Glutamatergic neuron (in vitro differentiated cells): ENCODE results near the gene ANOS1. TPM values are rescaled to one million over a fixed set of nuclear protein-coding genes. Genes with fewer than 3 reads are reported as not detected.

Experiments used
- DNase-seq: peaks from one replicate; pipeline ENCODE4 v3.0.0; 2022
- H3K27ac Mint-ChIP-seq: one replicate; pipeline ENCODE4 v1.8.0; 2020; ENCODE audit warnings: mild to moderate bottlenecking, mixed read lengths, inconsistent platforms; ENCODE audit not compliant: unreplicated experiment
- H3K27me3 Mint-ChIP-seq: one replicate; pipeline ENCODE4 v1.8.0; 2020; ENCODE audit warnings: mild to moderate bottlenecking, moderate library complexity, mixed read lengths, inconsistent platforms; ENCODE audit not compliant: unreplicated experiment
- H3K36me3 Mint-ChIP-seq: one replicate; pipeline ENCODE4 v1.8.0; 2020; ENCODE audit warnings: mild to moderate bottlenecking, mixed read lengths, inconsistent platforms; ENCODE audit not compliant: unreplicated experiment
- H3K4me1 Mint-ChIP-seq: one replicate; pipeline ENCODE4 v1.8.0; 2020; ENCODE audit warnings: mild to moderate bottlenecking, low read depth, mixed read lengths, inconsistent platforms; ENCODE audit not compliant: unreplicated experiment
- H3K4me3 Mint-ChIP-seq: one replicate; pipeline ENCODE4 v1.8.0; 2020; ENCODE audit warnings: mild to moderate bottlenecking, mixed read lengths, inconsistent platforms; ENCODE audit not compliant: unreplicated experiment
- H3K9me3 Mint-ChIP-seq: one replicate; pipeline ENCODE4 v1.8.0; 2020; ENCODE audit warnings: mild to moderate bottlenecking, moderate library complexity, mixed read lengths, inconsistent platforms; ENCODE audit not compliant: unreplicated experiment
- total RNA-seq: library from RNA; stranded (reverse); fragmentation: NEBNext Ultra II Directional; extraction: Animal tissue kit (Norgen Biotek cat#: 25700); gene quantifications from one replicate; pipeline ENCODE4 v1.2.1, GENCODE V29; 2021; ENCODE audit not compliant: unreplicated experiment
- TF ChIP-seq, protein P1 (sequence below): fragments of 200-600 bp; sonication (generic); IDR thresholded peaks from one replicate; pipeline ENCODE4 v1.5.0; 2021; ENCODE audit not compliant: partially characterized antibody, unreplicated experiment

ANOS1 gene
- total RNA-seq, 1 donor from 2014 or later, result 1.0 TPM

DNA sequence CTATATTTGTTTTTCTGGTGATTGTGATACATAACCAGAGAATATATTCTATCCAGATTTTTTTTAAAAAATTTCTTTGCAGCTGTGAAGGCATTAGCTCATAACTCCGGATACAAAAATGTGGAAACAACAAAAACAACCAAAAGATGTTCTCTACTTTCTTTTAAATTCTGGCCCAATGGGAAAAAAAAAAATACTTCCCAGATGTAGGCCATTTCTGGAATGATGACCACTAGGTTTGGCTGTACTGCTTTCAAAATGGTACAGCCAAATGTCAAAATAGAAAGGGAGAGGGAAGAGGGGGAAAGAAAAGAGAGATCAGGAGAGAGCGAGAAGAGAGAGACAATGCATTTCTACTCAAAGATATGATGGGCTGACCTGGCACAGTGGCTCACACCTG, 14.6 kb downstream of the ANOS1 start:
- Mint-ChIP-seq H3K27ac (no peak overlapping the region), H3K4me3 (no peak overlapping the region), H3K36me3 (no peaks in the 10 kb centered on the region), H3K4me1 (no peaks in the 10 kb centered on the region), H3K27me3 (no peaks in the 10 kb centered on the region), H3K9me3 (no peaks in the 10 kb centered on the region)
- TF ChIP-seq, protein P1, sequence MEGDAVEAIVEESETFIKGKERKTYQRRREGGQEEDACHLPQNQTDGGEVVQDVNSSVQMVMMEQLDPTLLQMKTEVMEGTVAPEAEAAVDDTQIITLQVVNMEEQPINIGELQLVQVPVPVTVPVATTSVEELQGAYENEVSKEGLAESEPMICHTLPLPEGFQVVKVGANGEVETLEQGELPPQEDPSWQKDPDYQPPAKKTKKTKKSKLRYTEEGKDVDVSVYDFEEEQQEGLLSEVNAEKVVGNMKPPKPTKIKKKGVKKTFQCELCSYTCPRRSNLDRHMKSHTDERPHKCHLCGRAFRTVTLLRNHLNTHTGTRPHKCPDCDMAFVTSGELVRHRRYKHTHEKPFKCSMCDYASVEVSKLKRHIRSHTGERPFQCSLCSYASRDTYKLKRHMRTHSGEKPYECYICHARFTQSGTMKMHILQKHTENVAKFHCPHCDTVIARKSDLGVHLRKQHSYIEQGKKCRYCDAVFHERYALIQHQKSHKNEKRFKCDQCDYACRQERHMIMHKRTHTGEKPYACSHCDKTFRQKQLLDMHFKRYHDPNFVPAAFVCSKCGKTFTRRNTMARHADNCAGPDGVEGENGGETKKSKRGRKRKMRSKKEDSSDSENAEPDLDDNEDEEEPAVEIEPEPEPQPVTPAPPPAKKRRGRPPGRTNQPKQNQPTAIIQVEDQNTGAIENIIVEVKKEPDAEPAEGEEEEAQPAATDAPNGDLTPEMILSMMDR, result no peak
- no peak for DNase-seq

- Mint-ChIP-seq H3K4me1 (no peaks in the 10 kb centered on the region), H3K9me3 (no peaks in the 10 kb centered on the region), H3K27me3 (no peaks in the 10 kb centered on the region), H3K36me3 (no peaks in the 10 kb centered on the region), H3K27ac (no peak overlapping the region), H3K4me3 (no peak overlapping the region)
- DNase-seq, result no peak
- TF ChIP-seq, protein P1, result no peak
Measured at GRCh38 chrX:8714164-8714563, 17.8 kb downstream of the ANOS1 start.

DNA sequence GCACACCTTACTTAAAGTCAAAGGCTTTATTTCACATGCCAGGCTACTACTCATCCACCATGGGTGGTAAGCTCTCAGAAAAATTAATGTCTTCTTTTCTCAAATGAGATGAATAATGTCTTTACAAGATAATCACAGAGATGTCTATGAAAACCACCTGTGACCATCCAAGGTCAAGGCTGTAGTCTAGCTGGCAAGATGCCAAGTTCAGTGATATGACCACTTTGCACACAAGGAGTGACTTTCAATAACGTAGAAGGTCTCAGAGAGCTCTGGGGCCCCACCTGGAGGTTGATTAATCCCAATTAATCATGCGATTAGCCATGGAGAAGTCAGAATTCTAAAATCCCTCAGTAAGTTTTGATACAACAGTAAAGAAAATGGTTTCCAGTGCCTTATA, 20.5 kb downstream of the ANOS1 start:
- no peaks in the 10 kb centered on the region for H3K27me3 Mint-ChIP-seq
- H3K27ac Mint-ChIP-seq, result no peak overlapping the region
- H3K9me3 Mint-ChIP-seq, result peaks cover 2% of the 10 kb centered on the region
- no peaks in the 10 kb centered on the region for H3K4me1 Mint-ChIP-seq
- no peak for DNase-seq
- H3K4me3 Mint-ChIP-seq, result no peak overlapping the region
- H3K36me3 Mint-ChIP-seq, result no peaks in the 10 kb centered on the region
- TF ChIP-seq, protein P1, result no peak

- Mint-ChIP-seq H3K4me1 (no peaks in the 10 kb centered on the region), H3K9me3 (peaks cover 2% of the 10 kb centered on the region), H3K27me3 (no peaks in the 10 kb centered on the region), H3K27ac (no peak overlapping the region), H3K4me3 (no peak overlapping the region), H3K36me3 (no peaks in the 10 kb centered on the region)
- no peak for DNase-seq
- TF ChIP-seq, protein P1, result no peak
Measured at GRCh38 chrX:8704184-8704583, 27.8 kb downstream of the ANOS1 start.

GRCh38 chrX:8692871-8693270, 39.1 kb downstream of the ANOS1 start:
- H3K9me3 Mint-ChIP-seq, result peaks cover 2% of the 10 kb centered on the region
- H3K4me3 Mint-ChIP-seq, result no peak overlapping the region
- peaks cover 2% of the 10 kb centered on the region for H3K4me1 Mint-ChIP-seq
- no peaks in the 10 kb centered on the region for H3K36me3 Mint-ChIP-seq
- H3K27me3 Mint-ChIP-seq, result peaks cover 1% of the 10 kb centered on the region
- H3K27ac Mint-ChIP-seq, result no peak overlapping the region
- no peak for DNase-seq
- TF ChIP-seq, protein P1, result no peak
